Neural cell (in vitro differentiated cells): Measurements from ENCODE around the gene DPEP2. TPM values are rescaled to one million over a fixed set of nuclear protein-coding genes. Genes with fewer than 3 reads are reported as not detected.

Experiments used
- H2AFZ ChIP-seq: fragments of 200-600, 300-800 bp; sonication (generic), shearing (Covaris generic); 2 replicates; pipeline ENCODE4 v1.6.0; 2014; ENCODE audit warnings: low read depth, mild to moderate bottlenecking, antibody characterized with exemption, low read length, moderate library complexity
- H3F3A ChIP-seq: fragments of 200-600 bp; shearing (Covaris generic); 2 replicates; pipeline ENCODE4 v1.6.1; 2016; ENCODE audit warnings: mild to moderate bottlenecking, moderate library complexity, mixed read lengths, antibody characterized with exemption, low read length; ENCODE audit not compliant: insufficient read depth, poor library complexity, severe bottlenecking
- H3K27ac ChIP-seq: fragments of 200-600, 300-800 bp; sonication (generic), shearing (Covaris generic); 2 replicates; pipeline ENCODE4 v1.5.1; 2014; ENCODE audit warnings: mild to moderate bottlenecking, low read length, moderate library complexity
- H3K27me3 ChIP-seq: fragments of 300-800, 200-600 bp; sonication (generic), shearing (Covaris generic); 2 replicates; pipeline ENCODE4 v1.6.0; 2014; ENCODE audit warnings: mild to moderate bottlenecking, low read depth, low read length, moderate library complexity; ENCODE audit not compliant: insufficient read depth
- H3K36me3 ChIP-seq: fragments of 300-800, 200-600 bp; sonication (generic), shearing (Covaris generic); 2 replicates; pipeline ENCODE4 v1.5.1; 2014; ENCODE audit warnings: mild to moderate bottlenecking, antibody characterized with exemption, low read length, moderate library complexity; ENCODE audit not compliant: insufficient read depth
- H3K4me2 ChIP-seq: fragments of 300-800, 200-600 bp; sonication (generic), shearing (Covaris generic); 2 replicates; pipeline ENCODE4 v1.6.0; 2014; ENCODE audit warnings: mild to moderate bottlenecking, low read length
- H3K4me3 ChIP-seq: fragments of 300-800, 200-600 bp; sonication (generic), shearing (Covaris generic); 2 replicates; pipeline ENCODE4 v1.5.1; 2014; ENCODE audit warnings: mild to moderate bottlenecking, low read length, moderate library complexity
- H3K79me2 ChIP-seq: fragments of 200-600 bp; shearing (Covaris generic); replicated peaks from 2 replicates; pipeline ENCODE4 v1.6.0; 2014; ENCODE audit warnings: mild to moderate bottlenecking, low read length, moderate library complexity; ENCODE audit not compliant: insufficient read depth
- H3K9ac ChIP-seq: fragments of 300-800, 200-600 bp; sonication (generic), shearing (Covaris generic); 2 replicates; pipeline ENCODE4 v1.6.1; 2016; ENCODE audit warnings: mild to moderate bottlenecking, low read length, mixed read lengths
- H3K9me2 ChIP-seq: fragments of 200-600 bp; shearing (Covaris generic); 2 replicates; pipeline ENCODE4 v1.6.1; 2016; ENCODE audit warnings: mild to moderate bottlenecking, low read length, mixed read lengths; ENCODE audit not compliant: insufficient read depth
- H3K9me3 ChIP-seq: fragments of 200-600, 300-800 bp; sonication (generic), shearing (Covaris generic); 2 replicates; pipeline ENCODE4 v1.6.1; 2016; ENCODE audit warnings: mild to moderate bottlenecking, mixed run types, low read length, moderate library complexity, mixed read lengths
- H4K20me1 ChIP-seq: fragments of 200-600 bp; shearing (Covaris generic); 2 replicates; pipeline ENCODE4 v1.6.1; 2016; ENCODE audit warnings: mild to moderate bottlenecking, mixed run types; ENCODE audit not compliant: insufficient read depth
- CTCF ChIP-seq: fragments of 450-650 bp; IDR thresholded peaks from 2 replicates; pipeline ENCODE4 v1.5.1; 2014; ENCODE audit warnings: antibody characterized with exemption, mild to moderate bottlenecking, moderate library complexity; ENCODE audit not compliant: poor library complexity, severe bottlenecking
- EP300 ChIP-seq: fragments of 450-650 bp; conservative IDR thresholded peaks from 2 replicates; pipeline ENCODE4 v1.6.1; 2014; ENCODE audit warnings: antibody characterized with exemption, mild to moderate bottlenecking, moderate library complexity; ENCODE audit not compliant: poor library complexity, severe bottlenecking
- EZH2 ChIP-seq: fragments of 200-600, 300-800 bp; shearing (Covaris generic), sonication (generic); IDR thresholded peaks from 2 replicates; pipeline ENCODE4 v1.6.1; 2014; ENCODE audit warnings: antibody characterized with exemption, low read length, borderline replicate concordance, mild to moderate bottlenecking; ENCODE audit not compliant: insufficient read depth, poor library complexity, severe bottlenecking
- MXI1 ChIP-seq: fragments of 450-650 bp; conservative IDR thresholded peaks from 2 replicates; pipeline ENCODE4 v1.6.1; 2014; ENCODE audit warnings: antibody characterized with exemption, mild to moderate bottlenecking; ENCODE audit not compliant: poor library complexity, severe bottlenecking
- POLR2AphosphoS5 ChIP-seq: IDR thresholded peaks from 2 replicates; pipeline ENCODE4 v1.6.1; 2012
- RAD21 ChIP-seq: fragments of 450-650 bp; conservative IDR thresholded peaks from 2 replicates; pipeline ENCODE4 v1.6.1; 2014; ENCODE audit warnings: antibody characterized with exemption, mild to moderate bottlenecking, moderate library complexity
- REST ChIP-seq: IDR thresholded peaks from 2 replicates; pipeline ENCODE4 v1.6.1; 2012; ENCODE audit warnings: borderline replicate concordance
- SMC3 ChIP-seq: fragments of 450-650 bp; conservative IDR thresholded peaks from 2 replicates; pipeline ENCODE4 v1.6.1; 2014; ENCODE audit warnings: antibody characterized with exemption, mild to moderate bottlenecking, moderate library complexity; ENCODE audit not compliant: poor library complexity
- TAF1 ChIP-seq: IDR thresholded peaks from 2 replicates; pipeline ENCODE4 v1.6.1; 2012; ENCODE audit warnings: low read depth
- polyA plus RNA-seq: library from polyadenylated mRNA; depleted of rRNA; stranded (reverse); fragments of >200 nt; gene quantifications from 2 replicates; pipeline ENCODE4 v1.2.3, GENCODE V29; 2014

DPEP2 gene
- polyA plus RNA-seq, 1 donor from 2014 or later: not detected

DNA sequence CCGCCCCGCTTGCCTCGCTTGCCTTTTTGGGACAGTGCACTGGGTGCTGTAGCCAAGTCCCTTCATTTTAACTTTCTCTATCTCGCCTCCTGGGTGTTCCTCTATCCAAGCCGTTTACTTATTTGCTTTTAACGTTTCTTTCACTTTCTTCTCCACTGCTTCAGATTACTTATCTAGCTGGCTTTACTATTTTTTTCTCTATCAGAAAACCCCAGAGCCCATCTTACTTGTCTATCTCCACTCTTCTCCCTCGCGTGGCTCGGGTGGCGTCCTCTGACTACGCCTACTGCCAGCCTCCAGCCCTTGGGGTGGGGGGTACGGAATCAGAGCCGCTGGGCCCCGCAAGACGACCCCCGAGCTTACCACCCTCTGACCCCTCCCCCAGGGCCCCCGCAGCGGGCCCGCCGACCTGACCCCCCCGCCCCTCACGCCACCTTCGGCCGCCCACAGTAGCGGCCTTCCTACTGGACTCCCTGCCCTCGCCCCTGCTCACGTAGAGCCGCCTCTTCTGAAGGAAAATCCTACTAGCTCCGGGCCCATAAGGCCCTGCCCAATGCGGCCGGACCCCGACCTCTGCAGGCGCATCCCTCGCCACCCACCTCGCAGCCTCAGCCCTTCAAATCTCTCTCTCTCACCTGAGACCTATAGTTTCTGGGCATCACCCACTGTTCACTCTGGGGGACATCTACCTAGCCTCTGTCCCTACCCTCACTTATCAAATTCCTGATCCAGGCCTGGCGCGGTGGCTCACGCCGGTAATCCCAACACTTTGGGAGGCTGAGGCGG lies 29.8 kb downstream of the DPEP2 start:
- Histone ChIP-seq H3K4me3 (no peak overlapping the region), H3K4me2 (no peak overlapping the region), H4K20me1 (no peaks in the 10 kb centered on the region), H3K79me2 (no peaks in the 10 kb centered on the region), H3K27me3 (peaks cover 29% of the 10 kb centered on the region), H3K36me3 (no peaks in the 10 kb centered on the region), H3K9me2 (no peaks in the 10 kb centered on the region), H2AFZ (no peak overlapping the region), H3K27ac (no peak overlapping the region), H3F3A (no peaks in the 10 kb centered on the region), H3K9me3 (no peaks in the 10 kb centered on the region), H3K9ac (no peak overlapping the region)
- no peak for TF ChIP-seq MXI1
- TF ChIP-seq SMC3: no peak
- TF ChIP-seq RAD21: no peak
- TF ChIP-seq CTCF: no peak
- no peak for TF ChIP-seq TAF1
- TF ChIP-seq POLR2AphosphoS5: no peak
- no peak for TF ChIP-seq EZH2
- no peak for TF ChIP-seq REST
- no peak for TF ChIP-seq EP300

- no peaks in the 10 kb centered on the region for H3K9me3 ChIP-seq
- H3K9ac ChIP-seq: no peak within 1 kb of the TSS
- H3K9me2 ChIP-seq: no peaks in the 10 kb centered on the region
- no peak for TF ChIP-seq POLR2AphosphoS5
- TF ChIP-seq EP300: no peak
- no peak for TF ChIP-seq MXI1
- TF ChIP-seq SMC3: no peak
- no peaks in the 10 kb centered on the region for H3K79me2 ChIP-seq
- no peak within 1 kb of the TSS for H3K4me2 ChIP-seq
- peaks cover 29% of the 10 kb centered on the region for H3K27me3 ChIP-seq
- no peaks in the 10 kb centered on the region for H3K36me3 ChIP-seq
- H3K27ac ChIP-seq: no peak within 1 kb of the TSS
- no peak within 1 kb of the TSS for H2AFZ ChIP-seq
- H3K4me3 ChIP-seq: no peak within 1 kb of the TSS
- no peaks in the 10 kb centered on the region for H3F3A ChIP-seq
- H4K20me1 ChIP-seq: no peaks in the 10 kb centered on the region
These were observed 30.7 kb downstream of the DPEP2 start, which contains the start of gene SLC12A4 for GRCh38 chr16:67968400-67969253. Gene SLC12A4 (minus strand): TSS chr16:67968637. CDS start chr16:67968553, 84 bp downstream.
